Thyroid gland (tissue), 4 donors: ENCODE data around the gene STAG1. TPM values are rescaled to one million over a fixed set of nuclear protein-coding genes. Genes with fewer than 3 reads are reported as not detected.
"Not testable (repeated sequence)": the region's sequence is repeated elsewhere in the genome, so short reads cannot be mapped to it uniquely, and the experiment has no call there.

ENCODE experiments used
- DNase-seq, 2 donors: peaks; one replicate each; pipeline ENCODE4 v3.0.0-alpha.2; 2019
- H3K27ac ChIP-seq, 3 donors: fragments of 200-600 bp; sonication (generic); 1 replicate in 2 of 3; 2 replicates in 1 of 3; pipeline ENCODE4 v1.5.1; 2016 to 2019; ENCODE audit warnings: mild to moderate bottlenecking in 1 of 3, moderate library complexity in 1 of 3
- H3K27me3 ChIP-seq: fragments of 200-600 bp; sonication (generic); one replicate; pipeline ENCODE4 v1.5.1; 2019
- H3K36me3 ChIP-seq, 2 donors: fragments of 200-600 bp; sonication (generic); one replicate each; pipeline ENCODE4 v1.5.1; 2016 to 2019
- H3K4me1 ChIP-seq, 2 donors: fragments of 200-600 bp; sonication (generic); one replicate each; pipeline ENCODE4 v1.5.1; 2017 to 2019
- H3K4me3 ChIP-seq, 3 donors: fragments of 200-600 bp; sonication (generic); replicated peaks in 1 of 3; 1 replicate in 2 of 3; 2 replicates in 1 of 3; pipeline ENCODE4 v1.5.1; 2016; ENCODE audit warnings: mild to moderate bottlenecking in 1 of 3
- H3K9me3 ChIP-seq: fragments of 200-600 bp; sonication (generic); one replicate; pipeline ENCODE4 v1.5.1; 2017
- CTCF ChIP-seq, 6 experiments: fragments of 200-600 bp in 3 of 6; fragments of 450-650 bp in 3 of 6; sonication (generic) in 3 of 6; IDR thresholded peaks; one replicate each; pipeline ENCODE4 v1.5.1; 2016 to 2019; ENCODE audit warnings: antibody characterized with exemption in 6 of 6, mild to moderate bottlenecking in 2 of 6, inconsistent platforms in 1 of 6, moderate library complexity in 1 of 6
- POLR2A ChIP-seq, 2 donors: fragments of 450-650 bp; IDR thresholded peaks; one replicate each; pipeline ENCODE4 v1.6.1; 2017; ENCODE audit warnings: antibody characterized with exemption in 2 of 2, mild to moderate bottlenecking in 2 of 2, moderate library complexity in 1 of 2
- WGBS, 2 donors: methylation state at CpG; one replicate each; pipeline ENCODE4 v1.1.5; 2017; 5-methylcytosine and 5-hydroxymethylcytosine counted together
- intact Hi-C: fragments of 100-400 bp; cut with DNase I; formaldehyde crosslinking; loops from one replicate; pipeline ENCODE4 v1.15.1; 2023
- total RNA-seq, 4 donors: library from RNA; depleted of rRNA; stranded (reverse); fragments of >200 nt; gene quantifications; one replicate each; pipeline ENCODE4 v1.2.3, GENCODE V29; 2016

The STAG1 gene
- total RNA-seq, 4 donors from 2014 or later: 50.5 to 68.8 (median 54.4) TPM

- intact Hi-C loops: no loop called here
- no peak for DNase-seq
- no peak overlapping the region for H3K27ac ChIP-seq
Observed at GRCh38 chr3:136495213-136495612, 257.0 kb downstream of the STAG1 start.

GRCh38 chr3:136490646-136491405 is 261.4 kb downstream of the STAG1 start:
- intact Hi-C loops: no loop called here
- WGBS, 2 donors: 47 to 50% methylated on average over 4 of the region's 4 CpGs
- peaks cover 0 to 4% of the 10 kb centered on the region in 2 donors for H3K4me1 ChIP-seq
- TF ChIP-seq POLR2A (IDR thresholded peaks at IDR 0.05): no peak
- TF ChIP-seq CTCF (IDR thresholded peaks at IDR 0.05): no peak
- no peak overlapping the region for H3K27ac ChIP-seq
- DNase-seq: peak; percentile 55 to 57
- H3K4me3 ChIP-seq: no peak overlapping the region
- no peaks in the 10 kb centered on the region for H3K36me3 ChIP-seq
- no peaks in the 10 kb centered on the region for H3K9me3 ChIP-seq
- H3K27me3 ChIP-seq: no peaks in the 10 kb centered on the region

More at GRCh38 chr3:136495213-136495612, 257.0 kb downstream of the STAG1 start:
- WGBS, 2 donors: 96 to 98% methylated on average over 4 of the region's 4 CpGs
- H3K4me3 ChIP-seq: no peak overlapping the region
- H3K27me3 ChIP-seq: no peaks in the 10 kb centered on the region
- no peak for TF ChIP-seq CTCF (IDR thresholded peaks at IDR 0.05)
- TF ChIP-seq POLR2A (IDR thresholded peaks at IDR 0.05): no peak
- peaks cover 0 to 4% of the 10 kb centered on the region in 2 donors for H3K4me1 ChIP-seq
- H3K9me3 ChIP-seq: no peaks in the 10 kb centered on the region
- no peaks in the 10 kb centered on the region for H3K36me3 ChIP-seq

- H3K9me3 ChIP-seq: no peaks in the 10 kb centered on the region
- H3K4me3 ChIP-seq: no peak overlapping the region
- H3K27me3 ChIP-seq: no peaks in the 10 kb centered on the region
- H3K36me3 ChIP-seq: no peaks in the 10 kb centered on the region
- no peaks in the 10 kb centered on the region for H3K4me1 ChIP-seq
- H3K27ac ChIP-seq: no peak overlapping the region
- intact Hi-C loops: no loop called here
- TF ChIP-seq POLR2A (IDR thresholded peaks at IDR 0.05) (no peak), CTCF (IDR thresholded peaks at IDR 0.05) (no peak)
- no peak for DNase-seq
- 97 to 98% methylated on average over 1 of the region's 1 CpG for WGBS, 2 donors
Observed at GRCh38 chr3:136485777-136486176, 266.4 kb downstream of the STAG1 start.

- WGBS, 2 donors: 94 to 100% methylated on average over 1 of the region's 1 CpG
- H3K9me3 ChIP-seq: no peaks in the 10 kb centered on the region
- no peaks in the 10 kb centered on the region for H3K27me3 ChIP-seq
- TF ChIP-seq CTCF (IDR thresholded peaks at IDR 0.05): no peak
- TF ChIP-seq POLR2A (IDR thresholded peaks at IDR 0.05): no peak
- H3K4me3 ChIP-seq: no peak overlapping the region
- H3K36me3 ChIP-seq: no peaks in the 10 kb centered on the region
- DNase-seq: no peak
- intact Hi-C loops: no loop called here
- no peaks in the 10 kb centered on the region for H3K4me1 ChIP-seq
- H3K27ac ChIP-seq: no peak overlapping the region
Observed at GRCh38 chr3:136476280-136476679, 275.9 kb downstream of the STAG1 start.

- H3K27me3 ChIP-seq, H3K36me3 ChIP-seq, DNase-seq, H3K27ac ChIP-seq, H3K4me1 ChIP-seq, H3K9me3 ChIP-seq, intact Hi-C loops, H3K4me3 ChIP-seq: not testable (repeated sequence)
- 98% methylated on average over 3 of the region's 3 CpGs for WGBS, 2 donors
Observed at GRCh38 chr3:136474876-136475275, 277.3 kb downstream of the STAG1 start.
